HTERT RPE-1 (cell line): Measurements from ENCODE around the gene DHRS11.

Experiments
- in situ Hi-C: fragments of 300-500 bp; cut with MboI; formaldehyde crosslinking; loops from 4 replicates; pipeline ENCODE4 v1.14.3; 2020; ENCODE audit warnings: low sequenced_read_pairs

DHRS11 gene

GRCh38 chr17:36613155-36613554 is 21.5 kb downstream of the DHRS11 start:
- in situ Hi-C loops = no loop called here

DNA sequence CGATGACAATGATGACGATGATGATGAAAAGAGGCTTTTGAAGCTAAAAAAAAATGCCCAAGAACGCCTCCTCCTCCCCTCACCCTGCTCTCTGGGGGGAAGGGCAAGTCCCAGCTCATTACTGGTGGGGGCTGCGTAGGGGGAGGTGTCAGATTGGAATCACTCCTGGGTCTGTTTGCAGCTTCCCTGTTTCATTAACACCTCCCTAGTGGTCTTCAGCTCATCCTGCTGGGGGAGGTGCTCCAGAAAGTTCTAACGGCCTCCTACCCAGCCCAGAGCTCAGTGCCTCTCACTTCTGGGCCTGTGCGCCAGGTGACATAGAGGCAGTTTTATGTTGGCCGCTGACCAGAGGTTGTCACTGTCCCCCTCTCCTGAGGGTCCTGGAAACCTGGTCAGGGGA is 22.4 kb downstream of the DHRS11 start:
- in situ Hi-C loops = no loop called here

DNA sequence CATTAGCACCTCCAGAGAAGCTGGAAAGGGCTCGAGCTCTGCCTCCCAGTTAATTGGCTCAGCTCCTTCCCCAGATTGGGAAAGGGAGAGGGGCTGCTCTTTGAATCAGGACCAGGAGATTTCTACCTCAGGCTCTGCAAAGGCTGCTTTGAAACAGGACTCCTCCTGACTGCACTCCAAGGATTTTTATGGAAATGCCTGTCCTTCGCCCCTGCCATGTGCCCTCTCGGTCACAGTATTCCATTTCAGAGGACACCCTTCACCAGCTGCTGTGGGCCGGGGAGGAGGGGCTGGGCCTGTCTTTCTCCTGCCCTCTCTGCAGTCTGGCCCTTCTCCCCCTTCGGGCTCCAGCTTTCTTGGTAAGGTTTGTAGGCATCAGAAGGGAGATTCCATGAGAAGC is 23.3 kb downstream of the DHRS11 start:
- in situ Hi-C loops = no loop called here

- in situ Hi-C loops = no loop called here
Measured at GRCh38 chr17:36616061-36617029, 24.7 kb downstream of the DHRS11 start.

DNA sequence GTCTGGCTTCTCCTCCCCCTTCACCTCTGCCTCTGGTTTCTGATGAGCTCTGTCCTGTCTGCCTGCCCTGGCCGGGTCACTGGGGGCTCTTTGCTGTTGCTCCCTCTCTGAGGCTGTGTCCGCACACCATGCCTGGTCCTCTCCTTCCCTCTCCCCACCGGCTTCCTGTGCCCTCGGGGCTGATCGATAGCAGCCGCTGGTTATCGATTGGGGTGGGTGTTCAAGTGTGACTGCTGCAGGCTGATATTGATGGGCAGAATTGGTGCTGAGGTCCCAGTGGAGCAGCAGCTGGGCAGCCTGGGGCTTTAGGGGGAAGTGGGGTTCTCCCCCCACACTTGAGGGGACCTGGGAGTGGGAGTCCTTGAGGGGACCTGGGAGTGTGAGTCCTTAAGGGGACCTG is 26.1 kb downstream of the DHRS11 start:
- in situ Hi-C loops = no loop called here

DNA sequence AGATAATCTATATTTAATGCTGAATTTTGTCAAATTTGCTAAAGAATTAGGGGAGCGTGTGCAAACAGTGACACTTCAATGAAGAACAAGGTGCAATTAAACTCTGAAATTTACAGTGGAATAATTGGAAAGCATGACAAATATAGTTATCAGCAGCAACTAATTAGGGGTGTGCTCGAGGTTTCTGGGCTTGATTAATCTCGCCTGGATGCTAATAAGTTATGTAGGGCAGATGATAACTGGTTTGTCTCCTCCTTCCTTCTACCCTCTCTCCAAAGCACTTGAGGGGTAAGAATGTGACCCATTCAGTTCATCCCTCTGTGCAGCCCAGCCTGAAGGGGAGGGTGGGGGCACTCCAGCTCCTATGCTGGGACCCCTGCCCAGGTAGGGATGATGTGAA is 31.6 kb downstream of the DHRS11 start:
- in situ Hi-C loops = no loop called here

DNA sequence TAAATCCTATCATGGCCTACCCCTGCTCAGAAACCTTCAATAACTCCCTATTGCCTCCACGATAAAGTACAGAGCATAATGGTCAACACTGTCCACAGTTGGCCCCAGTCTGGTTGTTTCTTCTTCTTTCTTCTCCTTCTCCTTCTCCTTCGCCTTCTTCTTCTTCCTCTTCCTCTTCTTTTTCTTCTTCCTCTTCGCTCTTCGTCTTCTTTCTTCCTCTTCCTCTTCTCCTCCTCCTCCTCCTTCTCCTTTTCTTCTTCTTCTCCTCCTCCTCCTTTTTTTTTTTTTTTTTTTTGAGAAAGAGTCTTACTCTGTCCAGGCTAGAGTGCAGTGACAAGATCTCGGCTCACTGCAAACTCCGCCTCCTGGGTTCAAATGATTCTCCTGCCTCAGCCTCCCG is 33.5 kb downstream of the DHRS11 start:
- in situ Hi-C loops = no loop called here

- in situ Hi-C loops = no loop called here
Measured at GRCh38 chr17:36627101-36627500, 35.4 kb downstream of the DHRS11 start.

DNA sequence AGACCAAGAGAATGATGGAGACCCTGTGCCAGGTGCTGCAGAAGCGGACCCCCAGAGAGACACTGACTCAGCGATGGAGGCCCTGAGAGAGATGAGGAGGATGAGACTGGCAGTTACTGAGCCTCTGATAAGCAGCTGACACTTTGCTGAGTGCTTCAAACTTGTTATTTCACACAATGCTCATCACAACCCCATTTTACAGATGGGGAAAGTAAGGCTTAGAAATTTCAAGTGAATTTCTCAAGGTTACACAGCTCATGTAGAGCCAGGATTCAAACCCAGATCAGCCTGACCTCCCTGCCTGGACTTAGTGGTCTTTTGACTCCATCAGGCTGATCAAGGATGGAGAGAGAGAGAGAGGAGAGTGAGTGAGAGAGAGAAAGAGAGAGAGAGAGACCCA is 36.9 kb downstream of the DHRS11 start:
- in situ Hi-C loops = no loop called here

DNA sequence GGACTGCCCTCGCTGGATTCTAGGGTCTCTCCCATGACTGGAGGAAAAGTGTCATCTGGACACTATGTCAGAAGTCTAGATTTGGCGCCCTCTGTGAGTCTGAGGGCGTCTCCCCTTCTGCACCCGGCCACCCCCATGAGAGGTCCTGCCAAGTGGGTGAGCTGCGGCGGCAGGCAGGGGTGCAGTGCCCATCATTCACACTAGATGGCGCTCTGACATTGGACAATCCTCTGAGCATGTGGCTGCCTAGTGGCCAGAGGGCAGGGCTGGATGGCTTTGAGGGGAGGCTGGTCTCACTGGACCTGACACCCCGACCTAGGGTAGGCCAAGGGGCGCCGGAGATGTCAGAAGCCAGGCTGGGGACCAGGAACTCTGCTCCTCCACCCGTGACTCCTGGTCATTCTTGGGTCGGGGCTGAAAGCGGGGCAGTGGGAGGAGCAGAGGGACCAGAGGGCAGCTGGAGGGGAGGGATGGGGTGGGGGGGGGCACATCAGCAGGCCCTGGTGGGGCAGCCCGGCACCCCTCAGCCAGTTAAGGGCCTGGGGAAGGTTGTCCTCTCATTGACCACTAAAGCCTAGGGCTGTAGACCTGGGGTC is 37.7 kb downstream of the DHRS11 start:
- in situ Hi-C loops = no loop called here

DNA sequence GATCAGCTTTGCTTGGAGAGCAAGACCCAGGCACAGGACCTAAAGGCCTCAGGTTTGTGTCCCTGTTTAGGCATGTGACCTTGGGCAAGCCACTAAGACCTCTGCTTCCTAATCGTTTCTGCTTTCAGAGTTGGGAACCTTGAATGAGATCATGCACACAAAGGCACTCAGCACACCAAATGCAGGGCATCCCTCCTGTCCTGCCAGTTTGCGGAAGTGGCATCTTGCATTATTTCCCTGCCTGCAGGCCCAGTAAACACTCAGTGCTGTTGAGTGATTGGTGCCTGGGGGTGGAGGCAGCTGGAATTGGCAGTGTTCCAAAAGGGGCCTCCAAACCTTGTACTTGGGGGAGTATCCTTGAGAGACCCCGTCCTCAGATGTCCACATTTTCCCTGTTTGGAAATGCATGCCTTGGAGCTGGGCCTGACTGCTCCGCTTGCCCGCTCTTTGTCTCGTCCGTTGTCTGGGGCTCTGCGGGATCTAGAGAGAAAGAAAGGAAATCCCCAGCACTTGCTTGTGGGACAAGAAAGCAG is 38.4 kb downstream of the DHRS11 start:
- in situ Hi-C loops = no loop called here

GRCh38 chr17:36631022-36631421 is 39.3 kb downstream of the DHRS11 start:
- in situ Hi-C loops = no loop called here

- in situ Hi-C loops = no loop called here
Measured at GRCh38 chr17:36632916-36633771, 41.5 kb downstream of the DHRS11 start.

DNA sequence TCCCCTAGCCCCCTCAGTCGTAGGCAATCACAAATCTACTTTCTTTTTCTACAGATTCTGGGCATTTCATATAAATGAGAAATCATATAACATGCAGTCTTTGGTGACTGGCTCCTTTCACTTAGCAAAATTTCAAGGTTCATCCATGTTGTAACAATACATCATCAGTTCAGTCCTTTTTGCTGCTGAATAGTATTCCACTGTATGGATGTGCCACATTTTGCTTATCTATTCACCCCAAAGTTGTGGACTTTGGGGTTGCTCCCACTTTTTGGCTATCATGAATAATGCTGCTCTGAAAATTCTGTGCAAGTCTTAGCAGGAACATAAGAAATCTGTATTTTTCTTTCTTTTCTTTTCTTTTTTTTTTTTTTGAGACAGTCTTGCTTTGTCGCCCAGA is 48.7 kb downstream of the DHRS11 start:
- in situ Hi-C loops = no loop called here

DNA sequence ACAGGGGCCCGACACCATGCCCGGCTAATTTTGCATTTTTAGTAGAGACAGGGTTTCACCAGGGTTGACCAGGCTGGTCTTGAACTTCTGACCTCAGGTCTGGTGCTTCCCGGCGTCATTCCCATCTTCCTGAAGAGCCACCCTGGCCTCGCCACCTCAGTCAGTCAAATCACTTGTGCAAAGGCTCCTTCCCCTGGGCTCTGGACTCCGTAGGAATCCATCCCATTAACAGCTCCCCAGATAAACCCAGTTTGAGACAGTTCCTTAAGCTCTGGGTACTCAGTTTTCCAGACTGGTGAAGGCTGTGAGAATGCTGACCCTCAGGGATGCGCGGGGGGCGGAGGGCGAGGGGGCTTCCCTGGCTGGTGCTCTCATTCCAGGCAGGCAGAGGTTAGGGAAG is 49.2 kb downstream of the DHRS11 start:
- in situ Hi-C loops = no loop called here

DNA sequence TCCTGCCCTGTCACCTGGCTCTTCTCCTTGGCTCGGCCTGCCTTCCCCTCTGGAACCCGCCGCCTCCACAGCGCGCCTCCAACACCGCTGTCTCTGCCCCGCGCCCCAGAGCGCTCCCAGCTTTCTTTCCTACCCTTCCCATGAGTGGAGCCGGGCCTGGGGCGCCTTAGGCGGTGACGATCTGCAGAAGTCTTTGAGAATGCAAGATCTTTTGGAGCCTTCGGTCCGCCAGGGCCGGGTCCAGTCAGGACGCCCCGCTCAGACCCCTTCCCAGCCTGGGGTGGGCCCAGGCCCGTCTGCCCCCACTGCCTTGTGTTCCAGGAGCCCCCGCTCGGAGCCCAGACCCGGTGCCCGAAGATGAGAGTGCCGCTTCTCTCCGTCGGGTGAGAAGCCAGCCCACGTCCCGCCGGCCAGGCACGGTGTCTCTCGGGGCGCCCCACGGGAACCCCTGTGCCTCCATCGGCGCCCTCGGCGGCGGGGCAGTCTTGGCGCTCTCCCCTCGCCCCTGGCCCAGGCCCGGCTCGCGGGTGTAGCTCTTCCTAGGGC is 49.7 kb downstream of the DHRS11 start:
- in situ Hi-C loops = no loop called here

- in situ Hi-C loops = no loop called here
Measured at GRCh38 chr17:36641877-36642845, 50.5 kb downstream of the DHRS11 start.

DNA sequence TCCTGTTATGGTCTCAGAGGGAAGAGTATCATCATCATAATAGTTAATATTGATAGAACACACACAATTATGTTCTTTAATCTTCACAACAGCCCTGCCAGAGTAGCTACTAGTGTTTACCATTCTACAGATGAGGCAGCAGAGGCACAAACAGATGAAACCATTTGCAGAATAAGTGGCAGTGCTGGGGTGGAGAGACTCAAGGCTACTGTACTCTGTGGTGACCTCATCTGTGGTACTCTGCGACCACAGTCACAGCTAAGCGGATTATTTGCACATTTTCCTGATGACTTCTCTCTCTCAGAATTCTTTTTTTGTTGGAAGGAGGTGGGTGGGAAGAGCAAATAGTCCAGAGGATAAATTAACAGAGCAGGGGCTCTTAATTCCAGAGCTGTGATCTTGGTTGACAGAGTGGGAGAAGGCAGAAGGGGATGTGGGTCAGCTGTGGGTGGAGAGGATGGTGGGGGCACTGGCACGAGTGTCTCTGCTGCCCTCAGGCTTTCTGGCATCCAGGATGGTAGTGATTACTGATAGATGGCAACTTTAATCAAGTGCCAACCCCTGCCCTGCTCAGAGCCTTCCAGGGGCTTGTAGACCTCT is 51.5 kb downstream of the DHRS11 start:
- in situ Hi-C loops = no loop called here

DNA sequence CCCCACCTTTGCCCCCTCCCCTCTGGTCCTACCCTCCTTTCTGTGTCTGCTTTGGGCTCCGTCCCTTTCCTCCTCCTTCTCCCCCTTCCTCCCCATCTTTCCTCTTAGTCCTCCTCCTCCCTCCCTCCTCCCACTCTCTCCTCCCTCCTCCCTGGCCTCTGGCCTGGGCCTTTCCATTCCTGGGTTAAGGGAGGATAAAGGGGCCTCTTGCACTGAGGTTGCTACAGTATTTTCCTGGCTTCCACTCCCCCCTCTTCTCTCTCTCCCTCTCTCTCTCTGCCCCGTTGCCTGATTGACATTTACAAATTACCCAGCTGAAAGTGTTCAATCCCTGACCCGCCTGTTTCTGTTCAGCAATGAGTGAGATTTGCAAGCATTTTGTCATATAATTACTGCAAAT is 53.7 kb downstream of the DHRS11 start:
- in situ Hi-C loops = no loop called here
